Chondrocyte (in vitro differentiated cells): ENCODE measurements around the gene SOX6. TPM values are rescaled to one million over a fixed set of nuclear protein-coding genes. Genes with fewer than 3 reads are reported as not detected.
A peak's percentile ranks its signal among the peaks of the same experiment; 100 is the strongest.
"Not testable (repeated sequence)": the region's sequence is repeated elsewhere in the genome, so short reads cannot be mapped to it uniquely, and the experiment has no call there.

Experiments used
- DNase-seq: peaks from one replicate; pipeline ENCODE4 v3.0.0; 2021; ENCODE audit warnings: mixed read lengths, low spot score
- H3K27ac Mint-ChIP-seq: one replicate; pipeline ENCODE4 v1.8.0; 2021; ENCODE audit warnings: mild to moderate bottlenecking, moderate library complexity, mixed read lengths; ENCODE audit not compliant: unreplicated experiment
- H3K27me3 Mint-ChIP-seq: 2 replicates; pipeline ENCODE4 v1.8.0; 2021; ENCODE audit warnings: low read depth, mixed read lengths
- H3K36me3 Mint-ChIP-seq: 2 replicates; pipeline ENCODE4 v1.8.0; 2021; ENCODE audit warnings: low read depth, mixed read lengths
- H3K4me1 Mint-ChIP-seq: 2 replicates; pipeline ENCODE4 v1.8.0; 2021; ENCODE audit warnings: low read depth, mild to moderate bottlenecking, mixed read lengths
- H3K4me3 Mint-ChIP-seq: one replicate; pipeline ENCODE4 v1.8.0; 2021; ENCODE audit warnings: mild to moderate bottlenecking, moderate library complexity, mixed read lengths; ENCODE audit not compliant: unreplicated experiment
- H3K9me3 Mint-ChIP-seq: 2 replicates; pipeline ENCODE4 v1.8.0; 2021; ENCODE audit warnings: low read depth, mixed read lengths
- CTCF ChIP-seq: fragments of 200-600 bp; sonication (generic); IDR thresholded peaks from 2 replicates; pipeline ENCODE4 v1.5.0; 2021; ENCODE audit warnings: antibody characterized with exemption, mild to moderate bottlenecking, moderate library complexity
- total RNA-seq: library from RNA; stranded (reverse); gene quantifications from 3 replicates; pipeline ENCODE4 v1.2.1, GENCODE V29; 2021

Gene SOX6
- total RNA-seq, 1 donor from 2014 or later = 29.9 TPM

- H3K36me3 Mint-ChIP-seq = no peaks in the 10 kb centered on the region
- no peak overlapping the region for H3K4me3 Mint-ChIP-seq
- DNase-seq = no peak
- no peaks in the 10 kb centered on the region for H3K9me3 Mint-ChIP-seq
- peaks cover 33% of the 10 kb centered on the region for H3K4me1 Mint-ChIP-seq
- no peaks in the 10 kb centered on the region for H3K27me3 Mint-ChIP-seq
- peak overlapping the region; percentile 1 for H3K27ac Mint-ChIP-seq
- TF ChIP-seq CTCF = no peak
Measured at GRCh38 chr11:16154715-16155396, 201.5 kb downstream of the SOX6 start.

- H3K4me3 Mint-ChIP-seq = no peak overlapping the region
- TF ChIP-seq CTCF = no peak
- peaks cover 42% of the 10 kb centered on the region for H3K4me1 Mint-ChIP-seq
- no peak overlapping the region for H3K27ac Mint-ChIP-seq
- no peak for DNase-seq
- no peaks in the 10 kb centered on the region for H3K9me3 Mint-ChIP-seq
- H3K36me3 Mint-ChIP-seq = no peaks in the 10 kb centered on the region
- no peaks in the 10 kb centered on the region for H3K27me3 Mint-ChIP-seq
Measured at GRCh38 chr11:16153951-16154350, 202.4 kb downstream of the SOX6 start.

DNA sequence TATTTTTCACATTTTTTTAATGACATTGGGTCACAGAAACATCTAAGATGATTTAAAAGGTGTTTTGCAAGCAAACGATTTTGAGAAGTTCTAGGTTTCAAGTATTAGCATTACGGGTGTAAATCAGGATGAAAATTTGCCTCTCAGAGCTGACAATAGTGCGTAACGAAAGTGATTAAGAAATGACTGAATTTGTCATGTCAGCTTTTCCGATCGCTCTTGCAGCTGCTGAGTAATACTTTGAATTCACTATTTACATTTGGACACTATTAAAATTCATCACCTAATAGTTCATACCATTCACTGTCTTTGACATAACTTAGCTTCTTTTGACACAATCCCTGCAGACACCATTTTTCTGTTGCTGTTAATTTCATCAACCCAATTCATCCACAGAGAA is 205.2 kb downstream of the SOX6 start:
- no peak for DNase-seq
- H3K27me3 Mint-ChIP-seq = no peaks in the 10 kb centered on the region
- no peak overlapping the region for H3K4me3 Mint-ChIP-seq
- H3K36me3 Mint-ChIP-seq = no peaks in the 10 kb centered on the region
- no peak overlapping the region for H3K27ac Mint-ChIP-seq
- no peaks in the 10 kb centered on the region for H3K9me3 Mint-ChIP-seq
- TF ChIP-seq CTCF = no peak
- peaks cover 58% of the 10 kb centered on the region for H3K4me1 Mint-ChIP-seq

- H3K27me3 Mint-ChIP-seq = no peaks in the 10 kb centered on the region
Measured at GRCh38 chr11:16149476-16149875, 206.9 kb downstream of the SOX6 start.

DNA sequence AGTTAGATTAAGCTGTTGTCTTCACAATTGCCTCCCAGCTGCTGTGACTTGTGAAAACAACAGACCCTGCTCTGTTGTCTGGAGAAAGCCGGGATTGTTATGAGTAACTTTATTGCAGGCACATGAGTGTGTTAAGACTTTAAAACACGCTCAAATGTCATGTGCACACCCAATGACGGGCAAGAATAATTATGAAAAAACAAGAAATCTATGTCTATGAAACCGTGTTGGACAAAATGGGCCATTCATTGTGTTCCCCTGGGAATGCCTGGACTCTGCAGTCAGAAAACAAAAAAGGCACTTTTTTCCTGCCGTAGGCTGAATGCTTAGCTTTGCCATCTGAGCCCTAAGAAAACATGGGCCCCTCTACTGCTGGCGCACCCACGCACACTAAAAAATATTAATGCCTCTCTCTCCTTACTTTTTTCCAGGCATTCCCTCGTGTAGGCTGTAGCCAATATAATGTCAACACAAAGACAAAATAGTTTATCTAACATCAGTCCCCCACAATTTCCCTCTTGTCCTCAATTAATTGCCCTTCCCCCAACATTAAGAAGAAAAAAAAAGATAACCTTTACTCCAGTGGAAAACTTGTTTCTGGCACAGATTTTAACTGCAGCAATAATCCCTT is 207.9 kb downstream of the SOX6 start:
- no peak for TF ChIP-seq CTCF
- no peaks in the 10 kb centered on the region for H3K36me3 Mint-ChIP-seq
- H3K27me3 Mint-ChIP-seq = no peaks in the 10 kb centered on the region
- DNase-seq = no peak
- peak overlapping the region; percentile 26 for H3K4me3 Mint-ChIP-seq
- H3K9me3 Mint-ChIP-seq = peaks cover 2% of the 10 kb centered on the region
- peaks cover 43% of the 10 kb centered on the region for H3K4me1 Mint-ChIP-seq
- H3K27ac Mint-ChIP-seq = peak overlapping the region; percentile 70

More at GRCh38 chr11:16149476-16149875, 206.9 kb downstream of the SOX6 start:
- Mint-ChIP-seq H3K4me3 (no peak overlapping the region), H3K9me3 (peaks cover 2% of the 10 kb centered on the region), H3K4me1 (peaks cover 50% of the 10 kb centered on the region), H3K36me3 (no peaks in the 10 kb centered on the region), H3K27ac (no peak overlapping the region)
- DNase-seq = no peak
- TF ChIP-seq CTCF = no peak

GRCh38 chr11:16146980-16147379 is 209.4 kb downstream of the SOX6 start:
- not testable (repeated sequence) for H3K9me3 Mint-ChIP-seq, DNase-seq, H3K4me3 Mint-ChIP-seq, H3K36me3 Mint-ChIP-seq, H3K27ac Mint-ChIP-seq, H3K27me3 Mint-ChIP-seq
- peaks cover 37% of the 10 kb centered on the region for H3K4me1 Mint-ChIP-seq

- H3K9me3 Mint-ChIP-seq = peaks cover 10% of the 10 kb centered on the region
- not testable (repeated sequence) for H3K27ac Mint-ChIP-seq, H3K4me3 Mint-ChIP-seq, DNase-seq, H3K36me3 Mint-ChIP-seq, H3K27me3 Mint-ChIP-seq, H3K4me1 Mint-ChIP-seq
Measured at GRCh38 chr11:16141614-16142013, 214.7 kb downstream of the SOX6 start.

DNA sequence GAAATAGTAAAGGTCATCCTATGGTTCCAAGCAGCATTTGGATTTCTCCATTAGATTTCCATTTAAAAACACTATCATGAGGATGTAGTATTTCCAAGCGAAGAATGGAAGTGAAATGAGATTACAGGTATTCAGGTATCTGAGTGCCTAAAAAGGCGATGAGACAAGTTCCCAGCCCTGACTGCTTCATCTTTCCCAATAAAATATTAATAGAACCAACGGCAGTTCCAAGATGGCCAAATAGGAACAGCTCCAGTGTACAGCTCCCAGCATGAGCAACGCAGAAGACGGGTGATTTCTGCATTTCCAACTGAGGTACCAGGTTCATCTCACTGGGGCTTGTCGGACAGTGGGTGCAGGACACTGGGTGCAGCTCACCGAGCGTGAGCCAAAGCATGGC is 215.2 kb downstream of the SOX6 start:
- H3K4me3 Mint-ChIP-seq, H3K36me3 Mint-ChIP-seq, DNase-seq, H3K4me1 Mint-ChIP-seq, H3K27me3 Mint-ChIP-seq, H3K27ac Mint-ChIP-seq: not testable (repeated sequence)
- peaks cover 10% of the 10 kb centered on the region for H3K9me3 Mint-ChIP-seq
